H1 (cell line): ENCODE results near the gene OBP2B. TPM values are rescaled to one million over a fixed set of nuclear protein-coding genes. Genes with fewer than 3 reads are reported as not detected.
A peak's percentile ranks its signal among the peaks of the same experiment; 100 is the strongest.

Experiments used
- CTCF ChIA-PET: fragments of 300-600 bp; sonication (Branson Sonifier 250); formaldehyde crosslinking; loops from one replicate; lab custom pipeline; 2021; ENCODE audit not compliant: partially characterized antibody; lab: Charles Lee
- POLR2A ChIA-PET: fragments of 300-600 bp; sonication (Branson Sonifier 250); formaldehyde crosslinking; loops from one replicate; lab custom pipeline; 2021; ENCODE audit warnings: inconsistent platforms; ENCODE audit not compliant: partially characterized antibody; lab: Charles Lee
- DNase-seq, 2 experiments: peaks; one replicate each; pipeline versions ENCODE4 v3.0.0 to v3.0.0-alpha.2; 2010 to 2022; ENCODE audit warnings: low spot score in 2 of 2, low read depth in 1 of 2, mixed read lengths in 1 of 2
- FAIRE-seq: peaks from 2 replicates; lab custom pipeline; 2011; peaks lifted over from hg19 to GRCh38; lab: Jason Lieb, UNC
- H2AFZ ChIP-seq: 2 replicates; pipeline ENCODE4 v1.8.1; 2012; ENCODE audit warnings: low read length, inconsistent platforms
- H2AK5ac ChIP-seq: 2 replicates; pipeline ENCODE4 v1.6.1; 2013; ENCODE audit warnings: low read depth, low read length
- H2BK120ac ChIP-seq: replicated peaks from 2 replicates; pipeline ENCODE3; 2013; ENCODE audit warnings: low read depth, low read length, inconsistent platforms
- H2BK12ac ChIP-seq: 2 replicates; pipeline ENCODE4 v1.6.1; 2013; ENCODE audit warnings: low read depth, low read length
- H2BK15ac ChIP-seq: 2 replicates; pipeline ENCODE4 v1.6.1; 2013; ENCODE audit warnings: low read length
- H2BK20ac ChIP-seq: 2 replicates; pipeline ENCODE4 v1.6.1; 2013; ENCODE audit warnings: low read length
- H2BK5ac ChIP-seq: 2 replicates; pipeline ENCODE4 v1.6.1; 2013; ENCODE audit warnings: low read depth, low read length
- H3K14ac ChIP-seq: 2 replicates; pipeline ENCODE4 v1.6.1; 2013; ENCODE audit warnings: inconsistent platforms; ENCODE audit not compliant: insufficient read length
- H3K18ac ChIP-seq: 2 replicates; pipeline ENCODE4 v1.6.1; 2013; ENCODE audit warnings: low read length; ENCODE audit errors: extremely low read depth
- H3K23ac ChIP-seq: 2 replicates; pipeline ENCODE4 v1.6.1; 2013; ENCODE audit warnings: inconsistent platforms; ENCODE audit not compliant: insufficient read length
- H3K23me2 ChIP-seq: 2 replicates; pipeline ENCODE4 v1.6.1; 2013; ENCODE audit warnings: low read depth, low read length
- H3K27ac ChIP-seq: 2 replicates; pipeline ENCODE4 v1.6.1; 2011; ENCODE audit warnings: low read depth, low read length, inconsistent platforms
- H3K27me3 ChIP-seq, 4 experiments: replicated peaks in 1 of 4; 1 replicate in 1 of 4; 2 replicates in 3 of 4; pipeline versions ENCODE4 v1.6.1 to v1.8.1; 2011 to 2013; ENCODE audit warnings: low read length in 3 of 4, mild to moderate bottlenecking in 3 of 4, inconsistent platforms in 2 of 4, mixed read lengths in 2 of 4, moderate library complexity in 1 of 4; ENCODE audit not compliant: control insufficient read depth in 3 of 4, insufficient read depth in 3 of 4; ENCODE audit errors: extremely low read depth in 1 of 4
- H3K36me3 ChIP-seq, 4 experiments: 2 replicates each; pipeline versions ENCODE4 v1.6.1 to v1.8.1; 2011 to 2013; ENCODE audit warnings: mild to moderate bottlenecking in 4 of 4, low read length in 3 of 4, moderate library complexity in 2 of 4, control low read depth in 1 of 4, inconsistent platforms in 1 of 4; ENCODE audit not compliant: insufficient read depth in 4 of 4, control insufficient read depth in 2 of 4
- H3K4ac ChIP-seq: replicated peaks from 2 replicates; pipeline ENCODE3; 2013; ENCODE audit warnings: low read length, low read depth, mixed read lengths, inconsistent platforms; ENCODE audit not compliant: insufficient read length
- H3K4me1 ChIP-seq, 4 experiments: replicated peaks in 1 of 4; 1 replicate in 1 of 4; 2 replicates in 3 of 4; pipeline versions ENCODE4 v1.6.1 to v1.8.1; 2011 to 2013; ENCODE audit warnings: low read length in 3 of 4, inconsistent platforms in 2 of 4, mixed read lengths in 1 of 4; ENCODE audit not compliant: insufficient read depth in 4 of 4, control insufficient read depth in 3 of 4
- H3K4me2 ChIP-seq, 2 experiments: 2 replicates each; pipeline versions ENCODE4 v1.6.1 to v1.8.1; 2011 to 2013; ENCODE audit warnings: low read depth in 2 of 2, low read length in 2 of 2, control low read depth in 1 of 2, inconsistent platforms in 1 of 2, mild to moderate bottlenecking in 1 of 2; ENCODE audit not compliant: insufficient read depth in 1 of 2
- H3K4me3 ChIP-seq, 4 experiments: fragments of 200-600, 300-600 bp in 1 of 4; sonication (generic), shearing (Covaris generic), sonication (Bioruptor Twin) in 1 of 4; 2 replicates each; pipeline versions ENCODE4 v1.5.1 to v1.8.1; 2011 to 2016; ENCODE audit warnings: low read length in 4 of 4, low read depth in 3 of 4, control low read depth in 2 of 4, inconsistent platforms in 2 of 4, mild to moderate bottlenecking in 2 of 4, mixed read lengths in 1 of 4, moderate library complexity in 1 of 4; ENCODE audit not compliant: insufficient read depth in 2 of 4; ENCODE audit errors: extremely low read depth in 1 of 4
- H3K56ac ChIP-seq: replicated peaks from 2 replicates; pipeline ENCODE3; 2013; ENCODE audit warnings: low read depth, mild to moderate bottlenecking, mixed read lengths, low read length, inconsistent platforms; ENCODE audit not compliant: insufficient read length
- H3K79me1 ChIP-seq: 2 replicates; pipeline ENCODE4 v1.6.1; 2013; ENCODE audit warnings: low read depth, low read length, control low read depth
- H3K79me2 ChIP-seq, 2 experiments: 2 replicates each; pipeline versions ENCODE4 v1.6.1 to v1.8.1; 2012 to 2013; ENCODE audit warnings: low read length in 2 of 2, mild to moderate bottlenecking in 2 of 2, inconsistent platforms in 1 of 2; ENCODE audit not compliant: insufficient read depth in 2 of 2, control insufficient read depth in 1 of 2
- H3K9ac ChIP-seq, 4 experiments: replicated peaks in 1 of 4; 1 replicate in 1 of 4; 2 replicates in 3 of 4; pipeline versions ENCODE4 v1.6.1 to v1.8.1; 2011 to 2013; ENCODE audit warnings: low read depth in 3 of 4, low read length in 3 of 4, control low read depth in 2 of 4, mild to moderate bottlenecking in 2 of 4, moderate library complexity in 2 of 4, inconsistent platforms in 1 of 4; ENCODE audit errors: extremely low read depth in 1 of 4
- H3K9me3 ChIP-seq, 2 experiments: 2 replicates each; pipeline versions ENCODE4 v1.6.1 to v1.8.1; 2012 to 2013; ENCODE audit warnings: mild to moderate bottlenecking in 2 of 2, moderate library complexity in 2 of 2, control low read depth in 1 of 2, inconsistent platforms in 1 of 2, low read depth in 1 of 2, low read length in 1 of 2, mixed read lengths in 1 of 2; ENCODE audit not compliant: insufficient read depth in 2 of 2
- H4K20me1 ChIP-seq, 2 experiments: replicated peaks in 1 of 2; 2 replicates each; pipeline versions ENCODE3 to v1.8.1; 2011 to 2013; ENCODE audit warnings: inconsistent platforms in 2 of 2, low read length in 2 of 2, mild to moderate bottlenecking in 1 of 2; ENCODE audit not compliant: insufficient read depth in 2 of 2, control insufficient read depth in 1 of 2
- H4K5ac ChIP-seq: 2 replicates; pipeline ENCODE4 v1.6.1; 2013; ENCODE audit warnings: low read length, low read depth, mixed read lengths, inconsistent platforms; ENCODE audit not compliant: insufficient read length
- H4K8ac ChIP-seq: 2 replicates; pipeline ENCODE4 v1.8.0; 2013; ENCODE audit warnings: mild to moderate bottlenecking, moderate library complexity, low read length, inconsistent platforms; ENCODE audit not compliant: insufficient read depth; ENCODE audit errors: extremely low read depth
- H4K91ac ChIP-seq: replicated peaks from 2 replicates; pipeline ENCODE3; 2013; ENCODE audit warnings: low read length, mixed read lengths, inconsistent platforms; ENCODE audit not compliant: insufficient read length
- RXRA ChIP-seq: IDR thresholded peaks from 2 replicates; pipeline ENCODE4 v1.6.1; 2011; ENCODE audit warnings: low read depth, mild to moderate bottlenecking, low read length, moderate library complexity; ENCODE audit not compliant: insufficient read depth
- WGBS, 2 experiments: shearing (Covaris generic) in 1 of 2; methylation state at CpG; one replicate each; pipeline versions ENCODE4 v1.1.6 to v1.1.7; 2013 to 2015; ENCODE audit warnings: low lambda C conversion rate in 2 of 2, mixed read lengths in 2 of 2, inconsistent platforms in 1 of 2, low coverage in 1 of 2, missing lambda C conversion rate in 1 of 2; ENCODE audit not compliant: insufficient replicate concordance in 2 of 2, insufficient coverage in 1 of 2, insufficient read length in 1 of 2; ENCODE audit errors: extremely low coverage in 1 of 2, missing lambda C conversion rate in 1 of 2; 5-methylcytosine and 5-hydroxymethylcytosine counted together
- polyA plus RNA-seq, 7 experiments: library from polyadenylated mRNA; depleted of rRNA in 3 of 7; stranded (reverse) in 5 of 7; unstranded in 2 of 7; fragments of >200 nt in 5 of 7; fragments of 200-250 nt in 2 of 7; gene quantifications; 1 replicate in 5 of 7; 2 replicates in 1 of 7; 4 replicates in 1 of 7; pipeline versions ENCODE4 v1.2.1 to v1.2.3, GENCODE V29; 2011 to 2013; ENCODE audit warnings: missing spikeins in 2 of 7, mixed read lengths in 2 of 7
- total RNA-seq: library from RNA; stranded (reverse); fragmentation: NEBNext Ultra II Directional; extraction: Animal tissue kit (Norgen Biotek cat#: 25700); gene quantifications from 2 replicates; pipeline ENCODE4 v1.2.1, GENCODE V29; 2021

Gene OBP2B
- total and polyA plus RNA-seq, 2 of the 8 experiments (the other 6 are each of a cell fraction or from before 2014, with no cell fraction given): not detected

DNA sequence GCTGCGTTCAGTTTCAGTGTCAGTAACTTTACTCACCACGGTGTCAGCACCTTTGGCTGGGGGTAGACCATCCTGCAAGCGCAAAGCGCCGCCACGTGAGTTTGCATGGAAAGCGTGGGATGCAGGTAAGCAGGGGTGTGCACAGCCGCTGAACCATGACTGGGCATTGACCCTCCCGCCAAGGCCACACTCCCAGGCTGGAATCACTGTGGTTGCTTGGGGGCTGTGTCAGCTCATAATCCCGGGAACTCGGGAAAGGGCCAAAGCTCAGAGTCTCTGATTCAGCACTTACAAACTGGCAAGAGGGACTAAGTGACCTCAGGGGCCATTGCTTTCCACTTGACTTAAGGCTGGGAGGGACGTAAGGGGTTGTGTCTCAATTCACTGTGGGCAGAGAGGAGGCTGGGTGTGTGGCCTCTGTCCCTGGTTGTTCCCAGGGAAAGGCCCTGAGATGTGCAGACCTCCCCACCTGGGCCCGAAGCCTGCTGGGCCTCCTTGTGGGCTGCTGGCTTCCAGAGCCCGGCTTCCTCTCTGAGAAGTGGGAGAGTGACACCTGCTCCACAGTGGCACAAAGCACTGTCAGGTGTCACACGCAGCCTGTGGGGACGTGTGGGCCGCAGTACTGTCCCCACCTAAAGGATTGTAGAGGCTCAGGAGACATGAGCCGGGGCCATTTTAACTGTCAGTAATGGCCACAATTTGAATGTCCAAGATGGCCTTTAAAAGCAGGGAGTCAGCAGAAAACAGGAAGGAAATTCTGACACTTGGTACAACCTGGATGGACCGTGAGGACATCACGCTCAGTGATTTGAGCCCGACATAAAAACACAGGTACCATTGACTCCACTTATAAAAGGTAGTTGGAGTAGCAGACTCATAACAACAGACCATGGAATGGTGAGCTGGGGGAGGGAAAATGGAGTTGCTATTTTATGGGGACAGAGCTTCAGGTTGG, 49.3 kb upstream of the OBP2B start:
- FAIRE-seq (no peak), DNase-seq (no peak)
- Histone ChIP-seq H3K4me3 (no peak overlapping the region), H4K91ac (peak overlapping the region; percentile 44), H3K4me2 (no peak overlapping the region), H2BK15ac (no peak overlapping the region), H3K23ac (no peak overlapping the region), H3K18ac (peak overlapping the region; percentile 65), H4K5ac (no peak overlapping the region), H2BK5ac (no peak overlapping the region), H3K56ac (no peak overlapping the region), H3K23me2 (peaks cover 8% of the 10 kb centered on the region; the same call in 1 of the 2 replicates), H4K20me1 (no peaks in the 10 kb centered on the region), H3K4ac (no peak overlapping the region), H4K8ac (no peak overlapping the region; the same call in 1 of the 2 replicates), H3K27me3 (0 out of 7 replicates have a peak, but pooled peaks cover 0 to 4% (median 0%) of the 10 kb centered on the region in 4 experiments), H3K79me1 (no peaks in the 10 kb centered on the region), H3K36me3 (no peaks in the 10 kb centered on the region), H3K79me2 (no peaks in the 10 kb centered on the region), H3K9ac (no peak overlapping the region; a peak in 1 of 7 replicates), H2AFZ (peak overlapping the region; percentile 70), H3K14ac (no peak overlapping the region), H2BK120ac (no peak overlapping the region), H2BK20ac (no peak overlapping the region), H2BK12ac (peak overlapping the region; percentile 60; the same call in 1 of the 2 replicates), H3K27ac (no peak overlapping the region), H3K9me3 (no peaks in the 10 kb centered on the region), H2AK5ac (no peak overlapping the region), H3K4me1 (peaks cover 0 to 13% (median 4%) of the 10 kb centered on the region in 4 experiments; a peak in 6 of 7 replicates)
- POLR2A ChIA-PET: no interaction called here
- WGBS, 2 experiments: 83% methylated on average over 21 of the region's 21 CpGs; no CpG with 5 or more reads in 1 of the 2 experiments
- CTCF ChIA-PET: interaction anchor here (0.8 to 3.2 kb wide), 9 partner anchors 14 to 228 kb away, joined by 3 to 8 read pairs (median 3); no protein-coding TSS in a partner anchor
- TF ChIP-seq RXRA: no peak
